ENCODE results near the gene CLSTN2.

Gene CLSTN2

DNA sequence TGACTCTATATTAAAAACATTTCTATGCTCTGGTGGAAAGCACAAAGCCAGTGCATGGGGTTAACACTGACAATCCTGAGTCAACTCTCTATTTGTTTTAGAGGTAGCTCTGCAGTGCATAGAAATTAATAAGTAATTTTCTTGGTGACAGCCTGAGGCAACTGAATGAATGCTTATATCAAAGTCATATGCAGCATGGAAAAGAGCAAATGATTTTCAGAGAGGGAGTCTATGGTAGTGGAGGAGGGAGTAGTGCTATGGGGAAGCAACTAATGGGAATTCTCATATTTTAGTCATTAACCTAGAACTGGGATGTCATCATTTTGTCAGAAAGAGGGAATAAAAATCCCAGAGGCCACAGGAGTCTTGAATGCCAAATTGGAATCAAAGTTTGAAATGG is 99.1 kb downstream of the CLSTN2 start:
- DNase-seq = no peak
- intact Hi-C loops (cut with DNase I) = no loop called here

DNA sequence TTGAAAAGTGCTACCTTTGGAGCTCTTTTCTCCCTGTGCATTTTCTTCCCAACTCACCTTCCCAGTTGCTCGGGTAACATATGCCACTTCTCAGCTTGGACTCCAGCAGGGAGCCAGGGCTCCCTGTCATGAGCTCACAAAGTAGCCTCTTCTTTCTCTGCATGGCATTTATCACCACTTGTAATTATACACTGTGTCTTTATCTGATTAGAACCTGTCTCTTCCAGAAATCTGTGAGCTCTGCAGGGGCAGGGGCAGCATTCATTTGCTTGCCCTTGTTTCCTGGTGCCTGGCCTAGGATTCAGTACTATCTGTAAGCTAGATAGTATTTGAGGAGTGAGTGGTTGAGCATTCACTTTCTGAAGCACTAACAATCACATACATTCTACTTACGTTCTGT is 100.9 kb downstream of the CLSTN2 start:
- intact Hi-C loops (cut with DNase I) = no loop called here

DNA sequence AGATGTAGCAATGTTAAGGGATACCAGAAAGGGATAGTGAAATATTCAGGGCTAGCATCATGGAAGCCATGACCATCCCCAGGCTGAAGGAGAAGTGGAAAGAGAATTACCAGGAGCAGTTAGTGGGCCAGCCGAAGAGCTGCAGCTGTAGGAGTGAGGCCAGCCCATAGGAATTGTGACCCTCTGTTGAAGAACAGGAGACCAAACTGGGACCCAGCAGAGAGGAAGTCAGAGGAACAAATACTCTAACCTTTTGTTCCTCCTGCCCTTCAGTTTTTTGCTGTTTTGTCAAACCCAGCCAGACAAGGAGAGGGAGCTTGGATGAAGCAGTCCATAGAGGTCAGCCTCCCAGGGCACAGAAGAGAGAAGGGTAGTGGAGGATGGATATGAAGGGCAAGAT is 115.4 kb downstream of the CLSTN2 start:
- DNase-seq = no peak
- intact Hi-C loops (cut with DNase I) = no loop called here

More for the DNA sequence above, 100.9 kb downstream of the CLSTN2 start:
- no peak for DNase-seq

DNA sequence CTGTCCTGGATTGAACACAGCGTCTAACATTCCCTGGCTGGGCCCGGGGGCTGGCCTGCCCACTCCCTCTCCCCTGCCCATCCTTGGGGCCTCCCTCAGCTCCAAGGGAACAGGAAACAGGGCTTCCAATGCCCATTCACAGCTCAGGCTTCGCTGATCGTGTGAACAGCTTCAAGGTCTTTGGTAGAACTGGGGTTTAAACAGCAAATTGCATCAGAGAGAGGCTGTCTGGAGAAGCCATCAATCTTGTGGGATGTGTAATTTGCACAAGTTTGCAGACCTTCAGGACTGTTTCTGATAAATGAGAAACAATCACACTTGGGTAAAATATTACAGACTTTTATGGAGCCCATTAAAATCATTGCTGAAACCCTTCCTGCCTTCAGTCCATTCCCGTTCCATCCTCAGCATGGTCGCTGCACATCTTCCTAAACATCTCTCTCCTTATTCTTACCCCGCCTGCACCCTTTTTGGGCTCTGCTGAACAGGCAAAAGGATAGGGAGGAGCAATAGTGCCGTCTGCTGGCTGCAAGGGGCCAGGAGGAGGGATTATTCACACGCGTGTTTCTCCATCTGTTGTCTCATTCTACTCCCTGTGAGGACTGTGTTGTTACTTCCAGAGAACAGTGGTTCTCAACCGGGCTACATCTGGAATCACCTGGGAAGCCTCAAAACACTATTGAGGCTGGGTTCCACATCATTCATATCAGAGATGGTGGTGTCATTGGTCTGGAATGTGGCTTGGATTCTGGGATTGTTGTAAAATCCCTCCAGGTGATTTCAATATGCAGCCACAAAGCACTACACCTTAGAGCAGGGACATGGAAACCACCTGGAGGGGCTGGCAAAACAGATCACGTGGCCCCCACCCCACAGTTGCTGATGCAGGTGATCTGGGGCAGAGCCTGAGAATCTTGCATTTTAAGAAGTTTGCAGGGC is 116.3 kb downstream of the CLSTN2 start:
- intact Hi-C loops (cut with DNase I) = loop anchor here (1.0 kb wide), 1 partner anchor 114 kb away; no protein-coding TSS in a partner anchor
- DNase-seq = peak in 9 of 10 donors; percentile 25 to 93 (median 60)

DNA sequence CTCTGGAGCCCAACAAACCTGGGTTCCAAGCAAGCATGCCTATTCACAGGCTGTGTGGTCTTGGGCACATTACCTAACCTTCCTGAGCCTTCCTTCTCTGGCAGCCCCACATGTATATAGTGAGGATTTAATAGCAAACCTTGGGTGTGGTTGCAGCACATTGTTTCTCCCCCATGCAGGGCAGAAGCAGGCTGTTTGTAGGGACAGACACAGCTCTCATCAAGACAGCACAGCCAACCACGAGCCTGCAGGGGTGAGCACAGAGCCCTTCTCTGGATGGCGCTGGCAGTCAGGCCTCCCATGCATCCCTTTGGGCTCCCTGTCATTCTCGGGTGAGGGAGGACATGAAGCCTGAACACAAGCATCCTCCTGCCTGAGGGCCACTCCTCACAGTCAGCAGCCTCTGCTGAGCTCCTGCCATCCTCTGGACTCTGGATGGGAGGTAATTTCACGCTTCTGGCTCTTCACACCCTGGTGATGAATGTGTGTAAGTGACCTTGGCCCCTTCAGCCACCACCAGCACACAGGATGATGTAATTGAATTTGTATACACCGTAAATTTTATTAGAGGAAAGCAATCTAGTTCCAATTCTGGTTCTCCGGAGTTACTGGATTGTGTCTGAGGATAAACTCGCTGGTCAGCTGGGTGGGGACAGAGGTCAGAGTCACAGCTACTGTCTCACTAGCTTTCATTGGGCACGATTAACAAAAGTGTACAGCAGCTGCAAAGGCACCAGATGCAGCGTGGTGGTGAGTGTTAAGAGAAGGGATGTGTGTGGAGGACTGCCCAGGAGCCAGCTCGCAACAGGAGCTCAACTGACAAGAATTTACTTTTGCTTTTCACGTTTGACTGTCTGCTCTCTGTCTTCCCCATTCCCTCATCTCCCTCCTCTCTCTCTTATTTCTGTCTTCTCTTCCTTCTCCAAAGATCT is 118.1 kb downstream of the CLSTN2 start:
- intact Hi-C loops (cut with DNase I) = no loop called here

DNA sequence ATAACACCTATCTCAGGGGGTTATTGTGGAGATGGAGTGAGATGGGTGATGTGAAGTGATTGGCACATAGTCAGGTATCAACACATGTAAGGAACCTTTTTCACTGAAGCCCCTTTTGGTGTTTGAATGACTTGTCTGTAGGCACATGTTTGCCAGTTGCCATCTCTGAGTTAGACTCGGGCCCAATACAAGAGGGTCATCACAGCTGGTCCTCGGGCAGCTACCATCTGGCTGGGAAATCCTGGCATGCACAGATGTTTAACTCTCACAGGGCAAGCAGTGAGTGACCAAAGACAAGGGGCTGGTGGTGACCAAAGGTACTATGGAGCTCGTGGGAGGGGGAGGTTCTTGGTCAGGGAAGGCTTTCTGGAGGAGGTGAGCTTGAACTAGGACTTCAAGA is 118.8 kb downstream of the CLSTN2 start:
- intact Hi-C loops (cut with DNase I) = no loop called here
- DNase-seq = no peak

More for the DNA sequence above, 118.1 kb downstream of the CLSTN2 start:
- peak in 1 of 10 donors; percentile 67 for DNase-seq

DNA sequence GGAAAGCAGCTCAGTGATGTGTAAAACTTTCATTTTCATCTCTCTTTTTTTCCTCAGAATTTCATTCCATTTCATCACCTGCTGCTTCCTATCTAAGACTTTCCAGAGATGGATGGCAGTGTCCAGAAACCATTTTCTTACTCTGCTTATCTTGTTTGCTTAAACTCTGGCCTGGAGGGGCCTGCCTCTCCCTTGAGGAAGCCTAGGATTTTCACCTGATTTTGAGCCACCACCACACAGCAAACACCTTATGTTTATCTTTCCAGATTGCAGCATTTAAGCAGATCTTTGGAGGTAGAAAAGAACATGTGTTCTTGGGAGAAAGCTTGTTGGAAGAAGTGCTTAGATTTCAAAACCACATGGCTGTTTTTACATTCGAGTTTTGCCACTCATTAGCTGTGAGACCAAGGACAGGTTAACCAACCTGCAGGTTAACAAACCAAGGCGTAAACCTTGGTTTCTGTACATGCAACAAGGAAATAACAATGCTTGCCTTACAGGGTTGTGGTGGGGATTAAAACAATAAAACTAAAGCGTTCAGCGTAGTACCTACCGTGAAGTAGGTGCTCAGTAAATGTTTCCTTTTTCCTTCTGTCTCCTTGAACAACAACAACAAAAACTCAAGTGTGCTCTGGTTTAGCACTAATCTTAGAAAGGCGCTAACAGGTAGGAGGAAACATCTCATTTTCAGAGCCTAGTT is 120.3 kb downstream of the CLSTN2 start:
- no peak for DNase-seq
- intact Hi-C loops (cut with DNase I) = no loop called here

DNA sequence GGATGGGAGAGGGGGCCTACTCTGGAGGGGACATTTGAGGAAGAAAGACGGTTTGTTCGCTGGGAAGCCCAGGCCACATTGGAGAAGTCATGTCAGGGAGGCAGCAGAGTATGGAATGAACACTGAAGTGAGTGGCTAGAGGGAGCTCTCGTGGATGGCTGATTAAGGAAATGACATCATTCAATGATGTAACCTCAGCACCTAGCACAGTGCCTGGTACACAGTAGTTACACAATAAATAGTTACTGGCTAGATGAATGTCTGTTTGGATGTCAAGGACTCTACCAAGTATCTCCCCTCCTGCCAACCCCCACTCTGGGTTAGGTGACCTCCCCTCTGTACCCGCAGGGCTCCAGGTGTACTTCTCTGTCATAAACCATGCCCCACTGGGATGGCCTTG is 121.1 kb downstream of the CLSTN2 start:
- no peak for DNase-seq
- intact Hi-C loops (cut with DNase I) = no loop called here

DNA sequence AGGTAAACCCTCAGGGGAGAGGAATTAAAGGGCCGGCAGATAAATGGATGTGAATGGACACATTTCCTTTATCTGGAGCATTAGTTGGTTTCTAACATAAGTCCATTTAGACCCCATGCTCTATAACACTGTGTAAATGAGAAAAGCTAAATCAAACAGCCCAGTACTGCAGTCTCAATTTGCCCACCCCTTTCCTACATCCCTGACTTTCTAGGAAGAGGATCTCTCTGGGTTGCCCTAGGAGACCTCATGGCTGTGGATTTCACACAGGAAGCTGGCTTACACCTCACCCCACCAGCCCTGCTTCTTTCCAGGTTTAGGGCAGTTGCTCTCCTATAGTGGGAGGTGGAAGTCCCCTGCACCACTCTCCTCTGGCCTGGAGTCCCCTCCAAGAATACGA is 126.2 kb downstream of the CLSTN2 start:
- intact Hi-C loops (cut with DNase I) = no loop called here
- no peak for DNase-seq

DNA sequence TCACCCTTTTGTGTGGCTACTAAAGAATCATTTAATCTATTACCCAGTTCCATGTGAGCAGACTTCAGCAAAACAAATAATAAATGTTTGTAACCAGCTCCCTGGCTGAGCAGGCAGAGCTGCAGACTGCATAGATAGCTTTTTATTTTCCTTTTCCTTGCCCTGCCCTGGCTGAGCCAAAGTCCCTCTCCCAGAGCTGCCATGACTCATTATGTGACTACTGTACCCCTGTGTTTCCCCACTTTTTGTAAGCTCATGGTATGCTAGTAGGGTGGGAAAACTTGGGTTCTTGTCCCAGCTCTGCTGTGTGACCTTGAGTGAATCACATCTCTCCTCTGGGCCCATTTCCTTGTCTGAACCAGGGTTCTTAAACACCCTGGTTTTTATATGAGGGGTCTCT is 127.5 kb downstream of the CLSTN2 start:
- no peak for DNase-seq
- intact Hi-C loops (cut with DNase I) = no loop called here

DNA sequence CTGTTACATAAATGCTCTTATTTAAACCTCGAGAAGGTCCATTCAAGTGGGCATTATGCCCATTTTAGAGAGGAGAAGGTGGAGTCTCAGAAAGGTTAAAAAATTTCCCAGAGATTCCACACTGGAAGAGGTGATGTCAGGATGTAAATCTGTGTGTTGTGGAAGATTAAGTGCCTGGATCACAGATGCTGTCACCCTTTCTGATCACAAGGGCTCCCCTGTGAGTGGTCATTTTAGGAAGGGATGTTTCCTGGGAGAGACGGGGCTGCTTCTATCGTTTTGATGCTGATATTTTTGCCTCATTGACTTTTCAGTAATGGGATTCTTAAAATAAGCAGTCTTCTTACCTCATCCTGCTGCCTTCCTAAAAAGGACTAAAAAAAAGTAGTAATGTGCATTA is 132.5 kb downstream of the CLSTN2 start:
- intact Hi-C loops (cut with DNase I) = no loop called here

DNA sequence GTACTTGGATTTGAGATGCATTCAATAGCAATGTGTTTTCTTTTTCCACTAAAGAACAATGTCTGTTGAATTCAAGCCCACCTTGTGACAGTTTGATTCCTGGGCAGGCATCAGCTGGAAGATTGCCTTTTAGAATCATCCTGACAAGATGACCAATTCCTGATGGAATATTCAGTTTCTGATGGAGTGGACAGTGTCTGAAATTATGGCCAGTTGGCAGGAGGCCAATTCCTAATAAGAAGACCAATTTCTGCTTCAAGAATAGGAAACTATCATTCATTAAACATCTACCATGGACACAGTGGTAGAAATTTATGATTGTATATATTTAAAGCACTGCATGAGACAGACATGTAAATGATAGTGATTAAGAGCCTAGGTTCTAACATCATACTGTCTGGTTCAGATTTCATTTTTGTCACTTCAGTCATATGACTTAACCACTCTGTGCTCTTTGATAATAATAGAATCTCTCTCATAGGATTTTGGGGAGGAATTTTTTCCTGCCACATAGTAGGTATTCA is 133.6 kb downstream of the CLSTN2 start:
- intact Hi-C loops (cut with DNase I) = no loop called here
- DNase-seq = no peak

More for the DNA sequence above, 132.5 kb downstream of the CLSTN2 start:
- no peak for DNase-seq

DNA sequence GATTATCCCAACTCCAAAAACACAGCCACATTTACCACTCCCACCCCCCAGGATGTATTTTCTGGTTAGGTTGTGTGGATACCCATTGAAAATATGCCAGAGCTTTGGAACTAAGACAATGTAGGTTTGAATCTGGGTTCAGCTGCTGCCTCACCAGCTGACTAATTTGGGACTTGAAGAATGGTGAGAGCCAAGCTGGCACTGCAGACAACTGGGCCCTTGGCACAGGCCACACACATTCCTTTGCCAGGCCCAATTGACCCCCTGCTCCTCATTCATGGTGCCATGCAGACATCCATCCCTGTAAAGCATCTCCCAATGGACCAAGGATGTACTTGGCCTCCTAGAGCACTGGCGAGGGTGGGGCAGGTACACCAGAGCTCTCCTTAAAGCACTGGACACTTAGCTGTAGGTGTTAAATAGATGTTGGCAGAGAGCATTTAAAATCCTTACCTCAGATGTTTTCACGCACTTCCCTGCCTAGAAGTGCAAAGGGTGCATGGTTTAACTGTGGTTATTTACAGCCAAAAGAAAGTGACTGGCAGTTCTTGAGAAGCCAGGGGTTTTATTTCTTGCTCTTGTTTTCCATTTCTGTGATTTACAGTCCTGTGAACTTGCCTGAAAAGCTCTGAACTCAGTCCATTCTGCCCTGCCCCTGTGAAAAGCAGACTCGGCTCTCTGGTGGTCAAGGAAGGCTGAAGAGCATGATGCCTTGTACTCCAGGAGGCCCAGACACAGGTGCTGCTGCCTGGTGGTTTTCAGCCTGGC is 138.5 kb downstream of the CLSTN2 start:
- DNase-seq = peak in 1 of 10 donors; percentile 81
- intact Hi-C loops (cut with DNase I) = no loop called here

DNA sequence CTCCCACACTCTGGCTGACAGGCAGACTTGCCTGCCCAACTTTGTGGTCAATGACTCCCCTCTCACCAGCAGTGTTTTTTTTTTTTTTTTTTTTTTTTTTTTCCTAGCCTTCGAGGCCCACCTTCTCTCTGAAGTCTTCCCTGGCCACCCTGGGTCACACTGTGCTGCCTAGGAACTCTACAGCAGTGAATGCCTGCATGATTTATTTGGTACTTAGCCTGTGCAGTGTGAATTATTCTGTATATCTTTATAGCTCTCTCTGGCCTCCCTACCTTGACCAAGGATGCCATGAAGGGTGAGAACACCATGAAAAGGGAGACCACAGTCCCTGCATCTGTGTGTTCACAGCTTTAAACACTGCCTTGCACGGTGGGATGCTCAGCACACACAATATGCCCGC is 141.6 kb downstream of the CLSTN2 start:
- intact Hi-C loops (cut with DNase I) = no loop called here
- DNase-seq = no peak

DNA sequence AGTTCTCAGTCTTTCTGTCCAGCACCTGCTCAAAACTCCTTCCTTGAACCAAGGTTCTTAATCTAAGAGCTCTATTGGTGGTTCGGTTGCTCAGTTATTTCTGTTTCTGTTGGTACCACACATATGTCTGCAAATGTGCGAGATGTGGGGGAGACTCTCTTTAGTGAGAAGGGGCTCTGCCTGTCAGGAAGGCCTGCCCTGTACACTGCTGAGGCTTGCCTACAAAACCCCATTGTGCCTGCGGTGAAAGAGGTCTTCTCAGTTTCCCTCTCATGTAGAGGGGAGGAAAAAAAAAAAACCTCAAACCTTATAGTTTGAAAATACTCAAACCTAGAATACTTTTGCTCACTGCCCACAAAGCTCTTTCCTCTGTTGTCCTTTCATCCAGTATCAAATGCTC is 142.4 kb downstream of the CLSTN2 start:
- no peak for DNase-seq

DNA sequence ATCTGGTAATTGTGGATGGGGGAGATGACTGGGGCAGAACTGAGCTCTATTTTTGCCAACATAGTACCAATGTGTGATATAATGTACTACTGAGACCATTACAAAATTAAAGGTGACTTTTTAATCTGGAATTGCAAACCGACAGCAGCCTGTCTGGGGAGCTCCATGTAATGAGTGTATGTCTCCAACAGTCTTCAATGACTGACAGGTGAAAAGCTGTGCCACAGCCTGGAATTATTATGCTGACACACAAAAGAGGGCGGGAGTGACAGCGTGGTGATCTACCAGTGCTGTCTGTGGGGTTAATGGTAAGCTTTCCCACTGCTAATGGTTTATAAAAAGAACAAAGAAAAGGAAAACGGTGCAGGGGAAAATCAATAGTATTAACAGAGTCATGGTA is 143.4 kb downstream of the CLSTN2 start:
- DNase-seq = no peak
- intact Hi-C loops (cut with DNase I) = no loop called here

More for the DNA sequence above, 142.4 kb downstream of the CLSTN2 start:
- intact Hi-C loops (cut with DNase I) = no loop called here

DNA sequence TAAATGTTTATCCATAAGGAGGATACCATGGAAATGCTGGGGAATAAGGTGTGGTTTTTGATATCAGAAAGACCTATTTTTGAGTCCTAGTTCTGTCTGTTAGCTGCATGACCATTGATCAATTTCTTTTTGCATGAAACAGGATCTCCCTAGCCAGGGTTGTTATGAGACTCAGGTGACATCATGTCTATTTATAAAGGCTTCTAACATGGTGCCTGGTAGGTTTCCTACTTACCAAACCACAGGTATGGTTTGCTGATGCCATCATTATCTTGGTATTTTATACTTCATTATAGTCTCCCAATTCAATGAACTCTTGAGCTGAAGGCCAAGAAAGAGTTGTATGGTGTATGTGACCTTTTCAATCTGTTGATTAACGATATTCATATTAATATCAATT is 144.0 kb downstream of the CLSTN2 start:
- intact Hi-C loops (cut with DNase I) = no loop called here
- no peak for DNase-seq

DNA sequence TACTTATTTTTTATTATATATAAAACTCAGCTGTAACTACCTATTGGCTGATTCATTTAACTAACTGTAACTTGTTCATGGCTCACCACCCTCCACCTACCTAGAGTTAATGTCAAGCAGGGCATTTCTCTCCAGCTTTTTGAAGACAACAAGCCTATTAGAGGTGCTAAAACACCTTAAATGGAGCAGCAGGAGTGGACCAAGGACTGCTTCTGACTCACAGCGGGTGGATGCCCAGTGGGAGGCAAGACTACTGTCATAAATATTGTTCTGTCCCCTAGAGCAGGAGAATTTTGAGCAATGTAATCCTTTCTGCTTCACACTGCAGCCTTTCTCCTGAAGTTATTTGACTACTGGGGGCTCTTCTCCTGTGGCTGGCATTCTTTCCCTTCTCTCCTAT is 146.9 kb downstream of the CLSTN2 start:
- no peak for DNase-seq
- intact Hi-C loops (cut with DNase I) = no loop called here

DNA sequence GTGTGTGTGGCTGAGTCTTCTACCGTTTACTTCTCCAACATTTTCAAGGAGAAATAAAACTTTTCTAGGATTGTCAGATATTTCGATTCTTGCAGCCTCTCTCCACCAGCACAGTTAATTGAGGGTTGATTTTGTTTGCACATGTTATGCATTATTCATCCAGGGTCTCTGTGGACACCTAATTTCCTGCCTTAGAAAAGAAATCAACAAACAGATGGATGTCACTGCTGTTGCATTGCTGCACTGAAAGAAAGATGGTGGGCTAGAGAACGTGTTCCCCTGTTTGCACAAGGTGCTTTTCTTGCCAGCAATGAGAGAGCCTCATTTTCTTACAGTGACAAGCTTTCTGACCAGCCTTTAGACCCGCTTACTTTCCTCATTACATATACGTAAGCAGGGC is 150.0 kb downstream of the CLSTN2 start:
- DNase-seq = no peak
- intact Hi-C loops (cut with DNase I) = no loop called here

DNA sequence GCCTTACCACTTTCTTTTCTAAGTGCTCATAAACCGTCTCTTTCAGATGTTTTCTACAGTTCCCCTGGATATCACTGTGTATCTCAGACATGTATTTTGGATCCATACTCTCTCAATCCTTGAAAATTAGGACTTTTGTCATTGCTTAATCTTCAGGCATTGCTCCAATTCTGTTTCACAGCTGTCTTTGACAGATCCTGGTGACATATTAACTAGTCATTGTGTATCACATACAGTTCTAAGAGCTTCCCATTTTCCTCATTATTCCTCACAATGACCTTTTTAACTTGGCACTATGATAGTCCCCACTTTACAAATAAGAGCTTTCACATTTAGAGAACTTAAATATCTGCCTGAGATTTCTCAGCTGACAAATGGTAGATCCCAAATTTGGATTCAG is 151.7 kb downstream of the CLSTN2 start:
- intact Hi-C loops (cut with DNase I) = no loop called here
- no peak for DNase-seq

Measured in posterior cingulate gyrus (tissue), 11 donors.